Muscle of leg (tissue), 11 donors: ENCODE data around the gene GPX5. TPM values are rescaled to one million over a fixed set of nuclear protein-coding genes. Genes with fewer than 3 reads are reported as not detected.

Experiments
- DNase-seq: peaks from one replicate; pipeline ENCODE4 v3.0.0; 2013
- H3K27ac ChIP-seq: one replicate; pipeline ENCODE4 v1.5.1; 2013; ENCODE audit warnings: mild to moderate bottlenecking, low read length, control low read depth
- H3K27me3 ChIP-seq: one replicate; pipeline ENCODE4 v1.6.1; 2013; ENCODE audit warnings: low read length; ENCODE audit not compliant: control insufficient read depth, insufficient read depth
- H3K36me3 ChIP-seq: one replicate; pipeline ENCODE4 v1.6.1; 2013; ENCODE audit warnings: low read length; ENCODE audit not compliant: control insufficient read depth, insufficient read depth
- H3K4me1 ChIP-seq: one replicate; pipeline ENCODE4 v1.6.1; 2013; ENCODE audit warnings: low read length; ENCODE audit not compliant: control insufficient read depth, insufficient read depth
- H3K4me3 ChIP-seq: one replicate; pipeline ENCODE4 v1.5.1; 2013; ENCODE audit warnings: low read length, control low read depth
- H3K9me3 ChIP-seq: replicated peaks from 2 replicates; pipeline ENCODE4 v1.6.1; 2013; ENCODE audit warnings: low read depth, low read length; ENCODE audit not compliant: control insufficient read depth
- WGBS: methylation state at CpG from one replicate; pipeline ENCODE4 v1.1.5; 2013; ENCODE audit warnings: missing lambda C conversion rate; ENCODE audit not compliant: insufficient coverage; 5-methylcytosine and 5-hydroxymethylcytosine counted together
- polyA plus RNA-seq, 8 donors: library from polyadenylated mRNA; unstranded; fragments of 120-200 nt; gene quantifications; one replicate each; pipeline versions ENCODE4 v1.2.1 to v1.2.3, GENCODE V29; 2013; ENCODE audit warnings: inconsistent platforms in 1 of 8, low replicate concordance in 1 of 8; ENCODE audit not compliant: insufficient read length in 8 of 8, insufficient read depth in 1 of 8
- total RNA-seq: library from RNA; stranded (reverse); fragments of 120-200 nt; gene quantifications from one replicate; pipeline ENCODE4 v1.2.4, GENCODE V29; 2013

The GPX5 gene
- total and polyA plus RNA-seq, 9 donors, result not detected

GRCh38 chr6:28553986-28554881 is 28.6 kb downstream of the GPX5 start:
- 17% methylated on average over 21 of the region's 25 CpGs for WGBS
- Histone ChIP-seq H3K4me3 (no peak overlapping the region), H3K27me3 (peaks cover 20% of the 10 kb centered on the region)

GRCh38 chr6:28555136-28555535 is 29.5 kb downstream of the GPX5 start:
- H3K4me3 ChIP-seq, result no peak overlapping the region
- H3K27me3 ChIP-seq, result peaks cover 20% of the 10 kb centered on the region
- no peaks in the 10 kb centered on the region for H3K36me3 ChIP-seq
- H3K4me1 ChIP-seq, result no peaks in the 10 kb centered on the region
- no peaks in the 10 kb centered on the region for H3K9me3 ChIP-seq
- no CpG with 5 or more reads among the region's 2 CpGs for WGBS
- no peak overlapping the region for H3K27ac ChIP-seq
- no peak for DNase-seq

More at GRCh38 chr6:28553986-28554881, 28.6 kb downstream of the GPX5 start:
- Histone ChIP-seq H3K4me1 (no peaks in the 10 kb centered on the region), H3K9me3 (no peaks in the 10 kb centered on the region), H3K36me3 (no peaks in the 10 kb centered on the region), H3K27ac (no peak overlapping the region)
- DNase-seq, result no peak

GRCh38 chr6:28558629-28559028 is 32.9 kb downstream of the GPX5 start:
- Histone ChIP-seq H3K36me3 (no peaks in the 10 kb centered on the region), H3K27me3 (peaks cover 18% of the 10 kb centered on the region), H3K27ac (no peak overlapping the region), H3K4me3 (no peak overlapping the region), H3K9me3 (no peaks in the 10 kb centered on the region), H3K4me1 (no peaks in the 10 kb centered on the region)
- DNase-seq, result no peak
- WGBS, result 83% methylated on average over 1 of the region's 3 CpGs

- WGBS, result no CpG with 5 or more reads among the region's 3 CpGs
- Histone ChIP-seq H3K36me3 (no peaks in the 10 kb centered on the region), H3K4me3 (no peak overlapping the region), H3K27ac (no peak overlapping the region), H3K4me1 (no peaks in the 10 kb centered on the region), H3K9me3 (no peaks in the 10 kb centered on the region), H3K27me3 (peaks cover 11% of the 10 kb centered on the region)
- DNase-seq, result no peak
Measured at GRCh38 chr6:28563430-28564095, 37.9 kb downstream of the GPX5 start.

- no peaks in the 10 kb centered on the region for H3K36me3 ChIP-seq
- no peaks in the 10 kb centered on the region for H3K4me1 ChIP-seq
- no peak for DNase-seq
- WGBS, result 52% methylated on average over 2 of the region's 7 CpGs
- H3K27me3 ChIP-seq, result peaks cover 7% of the 10 kb centered on the region
- no peaks in the 10 kb centered on the region for H3K9me3 ChIP-seq
- no peak overlapping the region for H3K27ac ChIP-seq
- H3K4me3 ChIP-seq, result no peak overlapping the region
Measured at GRCh38 chr6:28565823-28566526, 40.3 kb downstream of the GPX5 start.

GRCh38 chr6:28566527-28567252 is 41.0 kb downstream of the GPX5 start:
- H3K27me3 ChIP-seq, result peaks cover 7% of the 10 kb centered on the region
- no peaks in the 10 kb centered on the region for H3K9me3 ChIP-seq
- no peak overlapping the region for H3K27ac ChIP-seq
- H3K4me1 ChIP-seq, result no peaks in the 10 kb centered on the region
- H3K4me3 ChIP-seq, result no peak overlapping the region
- no peak for DNase-seq
- 50% methylated on average over 1 of the region's 12 CpGs for WGBS
- no peaks in the 10 kb centered on the region for H3K36me3 ChIP-seq

- H3K4me1 ChIP-seq, result no peaks in the 10 kb centered on the region
- H3K27ac ChIP-seq, result no peak overlapping the region
- no peaks in the 10 kb centered on the region for H3K9me3 ChIP-seq
- H3K36me3 ChIP-seq, result no peaks in the 10 kb centered on the region
- no peak for DNase-seq
- no peak overlapping the region for H3K4me3 ChIP-seq
- H3K27me3 ChIP-seq, result peaks cover 7% of the 10 kb centered on the region
Measured at GRCh38 chr6:28567506-28567905, 41.8 kb downstream of the GPX5 start.

- Histone ChIP-seq H3K27ac (no peak overlapping the region), H3K27me3 (peaks cover 4% of the 10 kb centered on the region), H3K36me3 (no peaks in the 10 kb centered on the region), H3K4me1 (no peaks in the 10 kb centered on the region), H3K4me3 (no peak overlapping the region), H3K9me3 (no peaks in the 10 kb centered on the region)
- WGBS, result no CpG with 5 or more reads among the region's 4 CpGs
- no peak for DNase-seq
Measured at GRCh38 chr6:28568515-28569108, 42.9 kb downstream of the GPX5 start.

- Histone ChIP-seq H3K4me1 (no peaks in the 10 kb centered on the region), H3K27me3 (peaks cover 4% of the 10 kb centered on the region), H3K27ac (no peak overlapping the region), H3K9me3 (no peaks in the 10 kb centered on the region), H3K4me3 (no peak overlapping the region), H3K36me3 (no peaks in the 10 kb centered on the region)
- DNase-seq, result no peak
- no CpG with 5 or more reads among the region's 2 CpGs for WGBS
Measured at GRCh38 chr6:28569748-28570147, 44.1 kb downstream of the GPX5 start.
